H9 (cell line): ENCODE results near the gene PTPRF. TPM values are rescaled to one million over a fixed set of nuclear protein-coding genes. Genes with fewer than 3 reads are reported as not detected.

Experiments
- DNase-seq: peaks from one replicate; pipeline ENCODE4 v3.0.0-alpha.2; 2017
- H2AFZ ChIP-seq: one replicate; pipeline ENCODE4 v1.6.1; 2013; ENCODE audit warnings: mild to moderate bottlenecking, low read length, control low read depth, moderate library complexity
- H2AK5ac ChIP-seq: 2 replicates; pipeline ENCODE4 v1.6.1; 2013; ENCODE audit warnings: low read length, control low read depth, mixed read lengths; ENCODE audit not compliant: insufficient read length
- H2BK120ac ChIP-seq: one replicate; pipeline ENCODE4 v1.6.1; 2013; ENCODE audit warnings: low read depth, mild to moderate bottlenecking, low read length, control low read depth, inconsistent platforms; ENCODE audit not compliant: poor library complexity, severe bottlenecking
- H2BK12ac ChIP-seq: 2 replicates; pipeline ENCODE4 v1.6.1; 2013; ENCODE audit warnings: low read length, control low read depth, mixed read lengths, low read depth; ENCODE audit not compliant: insufficient read length
- H2BK15ac ChIP-seq: 2 replicates; pipeline ENCODE4 v1.6.1; 2013; ENCODE audit warnings: low read depth, low read length, control low read depth
- H2BK20ac ChIP-seq: one replicate; pipeline ENCODE4 v1.6.1; 2013; ENCODE audit warnings: low read depth, mild to moderate bottlenecking, low read length, control low read depth, inconsistent platforms; ENCODE audit not compliant: poor library complexity, severe bottlenecking
- H2BK5ac ChIP-seq: 2 replicates; pipeline ENCODE4 v1.6.1; 2013; ENCODE audit warnings: low read length, control low read depth, mixed read lengths; ENCODE audit not compliant: insufficient read length
- H3K14ac ChIP-seq: 2 replicates; pipeline ENCODE4 v1.6.1; 2013; ENCODE audit warnings: low read length, control low read depth; ENCODE audit not compliant: insufficient read depth
- H3K18ac ChIP-seq: 2 replicates; pipeline ENCODE4 v1.6.1; 2013; ENCODE audit warnings: low read depth, mild to moderate bottlenecking, mixed read lengths, low read length, control low read depth; ENCODE audit not compliant: insufficient read length
- H3K23ac ChIP-seq: 2 replicates; pipeline ENCODE4 v1.6.1; 2013; ENCODE audit warnings: low read length, control low read depth, mixed read lengths, low read depth; ENCODE audit not compliant: insufficient read length
- H3K23me2 ChIP-seq: 2 replicates; pipeline ENCODE4 v1.6.1; 2013; ENCODE audit warnings: low read depth, mild to moderate bottlenecking, mixed read lengths, low read length, control low read depth; ENCODE audit not compliant: insufficient read length, poor library complexity, severe bottlenecking
- H3K27ac ChIP-seq: 2 replicates; pipeline ENCODE4 v1.5.1; 2013; ENCODE audit warnings: low read length, control low read depth, mixed read lengths, low read depth; ENCODE audit not compliant: insufficient read length
- H3K27me3 ChIP-seq: 2 replicates; pipeline ENCODE4 v1.6.1; 2013; ENCODE audit warnings: low read length, control low read depth, inconsistent platforms; ENCODE audit not compliant: insufficient read depth
- H3K4ac ChIP-seq: 2 replicates; pipeline ENCODE4 v1.6.1; 2013; ENCODE audit warnings: low read depth, mild to moderate bottlenecking, control low read depth, inconsistent platforms, low read length, moderate library complexity
- H3K4me1 ChIP-seq: 2 replicates; pipeline ENCODE4 v1.6.1; 2013; ENCODE audit warnings: low read length, control low read depth, inconsistent platforms; ENCODE audit not compliant: insufficient read depth
- H3K4me2 ChIP-seq: 2 replicates; pipeline ENCODE4 v1.6.1; 2013; ENCODE audit warnings: low read length, control low read depth, mixed read lengths; ENCODE audit not compliant: insufficient read length, insufficient read depth
- H3K56ac ChIP-seq: 2 replicates; pipeline ENCODE4 v1.6.1; 2013; ENCODE audit warnings: low read depth, mild to moderate bottlenecking, mixed read lengths, low read length, control low read depth; ENCODE audit not compliant: insufficient read length
- H3K79me1 ChIP-seq: 2 replicates; pipeline ENCODE4 v1.6.1; 2013; ENCODE audit warnings: low read depth, mild to moderate bottlenecking, moderate library complexity, low read length, control low read depth, inconsistent platforms; ENCODE audit not compliant: insufficient read depth, poor library complexity, severe bottlenecking
- H3K79me2 ChIP-seq: 2 replicates; pipeline ENCODE4 v1.6.1; 2013; ENCODE audit warnings: low read length, control low read depth, inconsistent platforms; ENCODE audit not compliant: insufficient read depth
- H3K9ac ChIP-seq: 2 replicates; pipeline ENCODE4 v1.6.1; 2013; ENCODE audit warnings: low read length, control low read depth, mixed read lengths; ENCODE audit not compliant: insufficient read length; ENCODE audit errors: extremely low read depth
- H3K9me3 ChIP-seq: one replicate; pipeline ENCODE4 v1.6.1; 2013; ENCODE audit warnings: low read depth, low read length, inconsistent platforms; ENCODE audit not compliant: control insufficient read depth
- H3T11ph ChIP-seq: one replicate; pipeline ENCODE4 v1.6.1; 2013; ENCODE audit warnings: mild to moderate bottlenecking, low read length, control low read depth, inconsistent platforms
- H4K20me1 ChIP-seq: one replicate; pipeline ENCODE4 v1.6.1; 2013; ENCODE audit not compliant: control insufficient read depth, insufficient read length, insufficient read depth
- H4K5ac ChIP-seq: 2 replicates; pipeline ENCODE4 v1.6.1; 2013; ENCODE audit warnings: low read depth, mild to moderate bottlenecking, mixed read lengths, low read length, control low read depth; ENCODE audit not compliant: insufficient read length
- H4K8ac ChIP-seq: replicated peaks from 2 replicates; pipeline ENCODE4 v1.6.1; 2013; ENCODE audit warnings: low read length, control low read depth, mixed read lengths, low read depth; ENCODE audit not compliant: insufficient read length
- H4K91ac ChIP-seq: 2 replicates; pipeline ENCODE4 v1.6.1; 2013; ENCODE audit warnings: low read depth, mild to moderate bottlenecking, moderate library complexity, mixed read lengths, low read length, control low read depth; ENCODE audit not compliant: insufficient read length
- H3K27ac Mint-ChIP-seq, 3 experiments: 2 replicates in 2 of 3; 3 replicates in 1 of 3; pipeline ENCODE4 v1.8.0; 2020 to 2021; ENCODE audit warnings: mixed read lengths in 3 of 3, mild to moderate bottlenecking in 1 of 3, moderate library complexity in 1 of 3
- H3K27me3 Mint-ChIP-seq: 2 replicates; pipeline ENCODE4 v1.8.0; 2021; ENCODE audit warnings: low read depth, mild to moderate bottlenecking, moderate library complexity, mixed read lengths
- H3K36me3 Mint-ChIP-seq, 3 experiments: 2 replicates in 2 of 3; 3 replicates in 1 of 3; pipeline ENCODE4 v1.8.0; 2020 to 2021; ENCODE audit warnings: low read depth in 3 of 3, mixed read lengths in 3 of 3; ENCODE audit not compliant: insufficient read depth in 1 of 3
- H3K4me1 Mint-ChIP-seq, 2 experiments: 2 replicates each; pipeline ENCODE4 v1.8.0; 2020; ENCODE audit warnings: mixed read lengths in 2 of 2
- H3K4me3 Mint-ChIP-seq, 2 experiments: 2 replicates in 1 of 2; 3 replicates in 1 of 2; pipeline ENCODE4 v1.8.0; 2020 to 2021; ENCODE audit warnings: mild to moderate bottlenecking in 2 of 2, mixed read lengths in 2 of 2, moderate library complexity in 1 of 2
- H3K9me3 Mint-ChIP-seq, 2 experiments: 2 replicates in 1 of 2; 3 replicates in 1 of 2; pipeline ENCODE4 v1.8.0; 2020; ENCODE audit warnings: mild to moderate bottlenecking in 2 of 2, mixed read lengths in 2 of 2, moderate library complexity in 1 of 2
- CTCF ChIP-seq: fragments of 200-600 bp; sonication (generic); conservative IDR thresholded peaks from 3 replicates; pipeline ENCODE4 v1.8.0; 2021; ENCODE audit warnings: antibody characterized with exemption, mild to moderate bottlenecking
- WGBS: extraction: QIAGEN DNeasy Blood & Tissue Kit; methylation state at CpG from one replicate; pipeline ENCODE4 v1.1.7; 2013; ENCODE audit warnings: missing lambda C conversion rate, low lambda C conversion rate, mixed read lengths; ENCODE audit not compliant: insufficient read length; ENCODE audit errors: extremely low coverage; 5-methylcytosine and 5-hydroxymethylcytosine counted together
- total RNA-seq: library from RNA; stranded (reverse); gene quantifications from 2 replicates; pipeline ENCODE4 v1.2.1, GENCODE V29; 2021

Gene PTPRF
- total RNA-seq, 1 experiment from 2014 or later: 193 TPM

- DNase-seq: no peak
- no peak overlapping the region for H2BK15ac ChIP-seq
- Mint-ChIP-seq H3K4me1 (peaks cover 45 to 47% of the 10 kb centered on the region in 2 experiments), H3K27me3 (no peaks in the 10 kb centered on the region; the same call in 1 of the 2 replicates), H3K36me3 (peaks cover 14 to 41% (median 37%) of the 10 kb centered on the region in 3 experiments; a peak in 6 of 7 replicates), H3K9me3 (no peaks in the 10 kb centered on the region), H3K27ac (no peak overlapping the region; a peak in 2 of 7 replicates), H3K4me3 (no peak overlapping the region)
- H3K79me2 ChIP-seq: peaks cover 2% of the 10 kb centered on the region; the same call in 1 of the 2 replicates
- H2AK5ac ChIP-seq: no peak overlapping the region
- no peak overlapping the region for H3K4me2 ChIP-seq
- no peak overlapping the region for H3K9ac ChIP-seq
- no peak overlapping the region for H2BK120ac ChIP-seq
- H3K4me1 ChIP-seq: no peaks in the 10 kb centered on the region; the same call in 1 of the 2 replicates
- no peak overlapping the region for H3K18ac ChIP-seq
- no peak overlapping the region for H3K4ac ChIP-seq
- H3K23me2 ChIP-seq: no peaks in the 10 kb centered on the region
- no peak overlapping the region for H2BK5ac ChIP-seq
- H2AFZ ChIP-seq: no peak overlapping the region
- no peak overlapping the region for H3K23ac ChIP-seq
- no peak for TF ChIP-seq CTCF
- H2BK12ac ChIP-seq: no peak overlapping the region
- no peak overlapping the region for H3K27ac ChIP-seq
- H4K91ac ChIP-seq: no peak overlapping the region
- no peak overlapping the region for H2BK20ac ChIP-seq
- H4K20me1 ChIP-seq: no peaks in the 10 kb centered on the region
- no peaks in the 10 kb centered on the region for H3K9me3 ChIP-seq
- no peak overlapping the region for H3K14ac ChIP-seq
- H3K56ac ChIP-seq: no peak overlapping the region
- no peak overlapping the region for H4K5ac ChIP-seq
- no peaks in the 10 kb centered on the region for H3K79me1 ChIP-seq
- H3K27me3 ChIP-seq: no peaks in the 10 kb centered on the region
- no CpG with 5 or more reads among the region's 5 CpGs for WGBS
- H4K8ac ChIP-seq: no peak overlapping the region
- no peak overlapping the region for H3T11ph ChIP-seq
Measured at GRCh38 chr1:43541141-43541540, 10.5 kb downstream of the PTPRF start.
